Mesothelial cell of epicardium (in vitro differentiated cells): Measurements from ENCODE around the gene ATP6V0A1. TPM values are rescaled to one million over a fixed set of nuclear protein-coding genes. Genes with fewer than 3 reads are reported as not detected.
A peak's percentile ranks its signal among the peaks of the same experiment; 100 is the strongest.

Experiments
- DNase-seq, 2 experiments: peaks; one replicate each; pipeline ENCODE4 v3.0.0; 2021; ENCODE audit warnings: low spot score in 2 of 2; ENCODE audit not compliant: unreplicated experiment in 2 of 2
- H3K27ac Mint-ChIP-seq: 2 replicates; pipeline ENCODE4 v1.8.0; 2021; ENCODE audit warnings: mixed read lengths
- H3K27me3 Mint-ChIP-seq: 2 replicates; pipeline ENCODE4 v1.8.0; 2021; ENCODE audit warnings: low read depth, mixed read lengths
- H3K36me3 Mint-ChIP-seq: 2 replicates; pipeline ENCODE4 v1.8.0; 2021; ENCODE audit warnings: mixed read lengths
- H3K4me1 Mint-ChIP-seq: 2 replicates; pipeline ENCODE4 v1.8.0; 2021; ENCODE audit warnings: mixed read lengths
- H3K4me3 Mint-ChIP-seq: 2 replicates; pipeline ENCODE4 v1.8.0; 2021; ENCODE audit warnings: mild to moderate bottlenecking, moderate library complexity, mixed read lengths
- H3K9me3 Mint-ChIP-seq: 2 replicates; pipeline ENCODE4 v1.8.0; 2021; ENCODE audit warnings: mixed read lengths
- total RNA-seq: library from RNA; stranded (reverse); gene quantifications from 3 replicates; pipeline ENCODE4 v1.2.1, GENCODE V29; 2021
- TF ChIP-seq, protein P1 (sequence below): fragments of 200-600 bp; sonication (generic); IDR thresholded peaks from one replicate; pipeline ENCODE4 v1.5.0; 2021; ENCODE audit warnings: antibody characterized with exemption; ENCODE audit not compliant: unreplicated experiment

Gene ATP6V0A1
- total RNA-seq, 1 donor from 2014 or later: 60.4 TPM

DNA sequence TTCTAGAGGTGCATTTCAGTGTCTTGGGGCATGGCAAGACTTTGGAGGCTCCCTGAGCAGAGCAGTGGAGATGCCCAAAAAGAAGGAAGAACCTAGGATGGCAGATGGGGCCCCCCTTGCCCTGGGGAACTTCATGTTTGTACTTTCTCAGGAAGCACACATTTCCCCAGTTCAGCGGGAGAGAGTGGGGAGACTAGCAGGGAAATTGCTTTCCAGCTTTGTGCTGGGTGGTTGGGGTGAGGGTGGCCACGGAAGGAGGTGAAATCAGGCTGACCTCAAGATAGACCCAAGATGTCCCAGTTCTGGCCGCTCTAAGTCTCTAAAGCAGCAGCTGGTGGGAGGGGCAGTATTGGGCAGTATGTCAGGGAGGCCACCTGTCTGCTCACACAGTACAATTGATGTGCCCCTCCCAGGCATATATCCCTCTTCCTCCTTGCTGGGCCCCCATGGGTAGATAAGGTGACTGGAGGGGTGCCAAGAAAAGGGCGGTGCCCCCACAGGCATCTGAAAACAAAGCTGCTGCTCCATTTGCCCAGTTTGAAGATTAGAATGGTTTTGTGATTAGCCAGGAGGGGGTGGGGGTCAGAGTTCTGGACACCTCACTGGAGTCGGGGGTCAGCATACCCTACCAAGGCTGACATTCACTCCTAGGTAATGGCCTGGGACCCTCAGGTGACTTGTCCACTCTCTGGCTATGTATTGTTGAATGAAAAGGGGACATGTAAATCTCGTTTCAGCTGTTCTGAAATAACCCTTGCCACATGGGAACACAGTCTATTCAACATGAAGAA lies 60.3 kb downstream of the ATP6V0A1 start:
- TF ChIP-seq, protein P1, sequence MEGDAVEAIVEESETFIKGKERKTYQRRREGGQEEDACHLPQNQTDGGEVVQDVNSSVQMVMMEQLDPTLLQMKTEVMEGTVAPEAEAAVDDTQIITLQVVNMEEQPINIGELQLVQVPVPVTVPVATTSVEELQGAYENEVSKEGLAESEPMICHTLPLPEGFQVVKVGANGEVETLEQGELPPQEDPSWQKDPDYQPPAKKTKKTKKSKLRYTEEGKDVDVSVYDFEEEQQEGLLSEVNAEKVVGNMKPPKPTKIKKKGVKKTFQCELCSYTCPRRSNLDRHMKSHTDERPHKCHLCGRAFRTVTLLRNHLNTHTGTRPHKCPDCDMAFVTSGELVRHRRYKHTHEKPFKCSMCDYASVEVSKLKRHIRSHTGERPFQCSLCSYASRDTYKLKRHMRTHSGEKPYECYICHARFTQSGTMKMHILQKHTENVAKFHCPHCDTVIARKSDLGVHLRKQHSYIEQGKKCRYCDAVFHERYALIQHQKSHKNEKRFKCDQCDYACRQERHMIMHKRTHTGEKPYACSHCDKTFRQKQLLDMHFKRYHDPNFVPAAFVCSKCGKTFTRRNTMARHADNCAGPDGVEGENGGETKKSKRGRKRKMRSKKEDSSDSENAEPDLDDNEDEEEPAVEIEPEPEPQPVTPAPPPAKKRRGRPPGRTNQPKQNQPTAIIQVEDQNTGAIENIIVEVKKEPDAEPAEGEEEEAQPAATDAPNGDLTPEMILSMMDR: no peak
- H3K27ac Mint-ChIP-seq: peak overlapping the region; percentile 99
- peak overlapping the region; percentile 38 for H3K4me3 Mint-ChIP-seq
- H3K4me1 Mint-ChIP-seq: peaks cover 78% of the 10 kb centered on the region
- H3K9me3 Mint-ChIP-seq: no peaks in the 10 kb centered on the region
- peaks cover 13% of the 10 kb centered on the region for H3K36me3 Mint-ChIP-seq
- H3K27me3 Mint-ChIP-seq: no peaks in the 10 kb centered on the region
- peak in 1 of 2 experiments; percentile 62 for DNase-seq

DNA sequence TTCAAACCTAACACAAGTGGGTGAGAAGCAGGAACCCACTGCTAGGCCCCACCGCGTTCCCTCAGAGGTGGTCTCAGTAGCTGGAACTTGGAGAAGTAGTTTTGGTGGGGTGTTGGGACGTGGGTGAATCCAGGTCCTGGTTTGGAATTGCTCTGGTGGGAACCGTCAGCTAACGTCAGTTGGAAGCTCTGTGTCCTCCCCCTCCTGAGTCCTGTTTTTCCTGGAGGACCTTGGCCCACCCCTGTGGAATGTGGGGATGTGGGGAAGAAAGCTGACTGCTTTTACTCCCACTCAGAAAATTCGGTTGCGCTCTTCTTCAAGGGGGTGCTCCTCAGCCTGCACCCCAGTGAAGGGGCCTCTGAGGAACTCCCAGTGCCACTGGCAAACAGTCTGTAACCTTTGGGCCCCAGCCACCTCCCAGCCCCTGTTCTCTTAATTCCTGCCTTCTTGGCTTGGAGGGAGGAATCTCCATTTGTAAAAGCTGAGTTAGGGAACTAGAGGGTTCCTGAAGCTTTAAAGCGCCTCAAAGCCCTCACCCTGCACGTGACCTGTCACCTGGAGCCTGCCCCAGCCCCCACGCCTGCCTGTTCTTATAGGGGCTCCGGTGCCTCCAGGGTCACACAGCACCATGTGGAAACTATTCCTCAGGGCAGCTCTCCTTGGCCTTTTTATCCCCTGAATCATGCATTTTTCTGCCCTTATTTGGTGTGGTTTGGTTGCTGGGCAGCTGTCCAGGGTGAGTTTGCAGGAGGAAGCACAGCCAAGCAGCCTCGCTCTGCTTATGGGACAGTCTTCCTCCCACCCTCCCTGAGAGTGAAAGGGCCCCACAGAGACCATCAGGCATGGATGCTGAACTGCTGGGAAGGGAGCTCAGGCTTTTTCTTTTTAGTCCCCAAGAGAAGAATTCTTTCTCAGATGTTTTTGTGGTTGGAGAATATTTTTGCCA lies 61.1 kb downstream of the ATP6V0A1 start:
- peak; percentile 51 to 78 for DNase-seq

GRCh38 chr17:42520540-42520951 lies 61.9 kb downstream of the ATP6V0A1 start:
- Mint-ChIP-seq H3K4me3 (peak overlapping the region; percentile 14), H3K4me1 (peaks cover 79% of the 10 kb centered on the region), H3K9me3 (no peaks in the 10 kb centered on the region), H3K27me3 (no peaks in the 10 kb centered on the region), H3K27ac (peak overlapping the region; percentile 99), H3K36me3 (peaks cover 10% of the 10 kb centered on the region)
- DNase-seq: no peak
- TF ChIP-seq, protein P1: no peak

More for the DNA sequence above, 61.1 kb downstream of the ATP6V0A1 start:
- Mint-ChIP-seq H3K27ac (peak overlapping the region; percentile 99), H3K9me3 (no peaks in the 10 kb centered on the region), H3K27me3 (no peaks in the 10 kb centered on the region), H3K36me3 (peaks cover 11% of the 10 kb centered on the region), H3K4me1 (peaks cover 77% of the 10 kb centered on the region), H3K4me3 (peak overlapping the region; percentile 36)
- TF ChIP-seq, protein P1: no peak

DNA sequence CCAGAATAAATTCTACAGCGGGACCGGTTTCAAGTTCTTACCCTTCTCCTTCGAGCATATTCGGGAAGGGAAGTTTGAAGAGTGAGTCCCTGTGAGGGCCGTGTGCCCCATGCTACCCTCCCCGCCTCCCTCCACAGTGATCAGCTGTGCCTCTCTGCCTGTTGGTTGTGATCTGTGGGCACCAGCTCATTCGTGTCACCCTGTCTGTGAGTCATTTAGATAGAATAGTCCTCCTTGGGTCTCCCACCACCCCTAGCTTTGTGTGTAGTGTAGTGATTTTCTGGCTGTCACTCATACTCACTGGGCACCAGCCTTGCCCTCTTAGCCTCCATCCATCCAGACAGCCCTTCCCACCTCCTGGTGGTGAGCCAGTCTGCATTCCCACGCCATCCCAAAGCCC lies 62.4 kb downstream of the ATP6V0A1 start:
- TF ChIP-seq, protein P1: no peak
- Mint-ChIP-seq H3K9me3 (no peaks in the 10 kb centered on the region), H3K4me1 (peaks cover 77% of the 10 kb centered on the region), H3K4me3 (no peak overlapping the region), H3K36me3 (peaks cover 10% of the 10 kb centered on the region), H3K27me3 (no peaks in the 10 kb centered on the region), H3K27ac (peak overlapping the region; percentile 99)
- DNase-seq: no peak

GRCh38 chr17:42521666-42522262 lies 63.1 kb downstream of the ATP6V0A1 start:
- Mint-ChIP-seq H3K4me1 (peaks cover 71% of the 10 kb centered on the region), H3K27me3 (no peaks in the 10 kb centered on the region), H3K4me3 (peak overlapping the region; percentile 6), H3K27ac (peak overlapping the region; percentile 99), H3K36me3 (peaks cover 10% of the 10 kb centered on the region), H3K9me3 (no peaks in the 10 kb centered on the region)
- TF ChIP-seq, protein P1: no peak
- DNase-seq: no peak
